ENCODE measurements around the gene PCCB. TPM values are rescaled to one million over a fixed set of nuclear protein-coding genes. Genes with fewer than 3 reads are reported as not detected.

Gene PCCB
- total RNA-seq, 2 donors from 2014 or later, result 54.9 to 65.1 TPM

DNA sequence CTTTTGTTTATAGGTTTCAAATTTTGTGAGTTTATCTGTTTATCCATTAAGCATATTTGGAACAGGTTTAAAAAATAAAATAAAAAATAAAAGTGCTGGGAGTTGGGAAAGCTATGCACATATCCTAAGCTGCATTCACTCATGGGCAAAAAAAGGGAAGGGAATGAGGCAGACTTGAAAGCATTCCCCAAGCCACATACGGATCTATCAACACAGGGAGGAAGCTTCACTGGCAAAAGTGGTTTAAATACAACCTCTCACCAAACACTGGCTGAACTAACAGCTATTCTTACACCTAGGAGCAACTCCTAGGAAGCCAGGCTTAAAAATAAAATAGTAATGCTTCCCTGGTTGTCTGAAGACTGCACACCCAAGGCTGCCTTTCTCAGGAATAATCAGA, 101.2 kb downstream of the PCCB start:
- peaks cover 21% of the 10 kb centered on the region for H3K36me3 Mint-ChIP-seq (ENCODE audit: low read depth)
- no peak overlapping the region for H3K27ac Mint-ChIP-seq
- WGBS, 2 experiments (ENCODE audit: insufficient coverage in 1 of 2, insufficient read length in 1 of 2), result 100% methylated on average over 1 of the region's 1 CpG; no CpG with 5 or more reads in 1 of the 2 experiments
- no peak for DNase-seq
- H3K4me1 Mint-ChIP-seq, result peaks cover 16% of the 10 kb centered on the region
- H3K27ac ChIP-seq (ENCODE audit: low read depth, low read length), result no peak overlapping the region
- H3K27me3 Mint-ChIP-seq (ENCODE audit: insufficient read depth), result no peaks in the 10 kb centered on the region
- H3K4me3 ChIP-seq (ENCODE audit: low read length), result no peak overlapping the region
- H3K27me3 ChIP-seq (ENCODE audit: control insufficient read depth, insufficient read depth, low read length, poor library complexity, severe bottlenecking), result no peaks in the 10 kb centered on the region
- H3K9me3 ChIP-seq (ENCODE audit: control insufficient read depth, low read length), result peaks cover 7% of the 10 kb centered on the region
- H3K36me3 ChIP-seq (ENCODE audit: control insufficient read depth, insufficient read depth, low read length), result peaks cover 30% of the 10 kb centered on the region
- no peak overlapping the region for H3K9ac ChIP-seq (ENCODE audit: extremely low read depth, low read length, poor library complexity, severe bottlenecking)
- no peak overlapping the region for H3K4me3 Mint-ChIP-seq
- H3K4me1 ChIP-seq (ENCODE audit: control insufficient read depth, insufficient read depth, low read length), result no peaks in the 10 kb centered on the region
- peaks cover 9% of the 10 kb centered on the region for H3K9me3 Mint-ChIP-seq
- TF ChIP-seq, protein P1, sequence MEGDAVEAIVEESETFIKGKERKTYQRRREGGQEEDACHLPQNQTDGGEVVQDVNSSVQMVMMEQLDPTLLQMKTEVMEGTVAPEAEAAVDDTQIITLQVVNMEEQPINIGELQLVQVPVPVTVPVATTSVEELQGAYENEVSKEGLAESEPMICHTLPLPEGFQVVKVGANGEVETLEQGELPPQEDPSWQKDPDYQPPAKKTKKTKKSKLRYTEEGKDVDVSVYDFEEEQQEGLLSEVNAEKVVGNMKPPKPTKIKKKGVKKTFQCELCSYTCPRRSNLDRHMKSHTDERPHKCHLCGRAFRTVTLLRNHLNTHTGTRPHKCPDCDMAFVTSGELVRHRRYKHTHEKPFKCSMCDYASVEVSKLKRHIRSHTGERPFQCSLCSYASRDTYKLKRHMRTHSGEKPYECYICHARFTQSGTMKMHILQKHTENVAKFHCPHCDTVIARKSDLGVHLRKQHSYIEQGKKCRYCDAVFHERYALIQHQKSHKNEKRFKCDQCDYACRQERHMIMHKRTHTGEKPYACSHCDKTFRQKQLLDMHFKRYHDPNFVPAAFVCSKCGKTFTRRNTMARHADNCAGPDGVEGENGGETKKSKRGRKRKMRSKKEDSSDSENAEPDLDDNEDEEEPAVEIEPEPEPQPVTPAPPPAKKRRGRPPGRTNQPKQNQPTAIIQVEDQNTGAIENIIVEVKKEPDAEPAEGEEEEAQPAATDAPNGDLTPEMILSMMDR (conservative IDR thresholded peaks at IDR 0.05), result no peak

DNA sequence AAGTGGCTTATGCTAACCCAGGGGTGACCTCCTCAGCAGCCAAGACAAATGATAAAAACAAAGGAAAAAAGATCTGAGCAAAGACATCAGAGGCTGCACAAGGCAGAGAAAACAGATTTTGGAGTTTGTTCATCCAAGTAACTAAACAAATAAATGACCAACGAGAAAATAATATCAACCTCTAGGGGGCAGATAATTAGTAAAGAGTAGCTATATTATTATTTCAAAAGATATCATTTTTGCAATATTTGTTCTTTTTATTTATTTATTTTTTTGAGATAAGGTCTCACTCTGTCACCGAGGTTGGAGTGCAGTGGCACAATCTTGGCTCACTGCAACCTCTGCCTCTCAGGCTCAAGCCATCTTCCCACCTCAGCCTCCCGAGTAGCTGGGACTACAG, 101.8 kb downstream of the PCCB start:
- no peaks in the 10 kb centered on the region for H3K27me3 ChIP-seq (ENCODE audit: control insufficient read depth, insufficient read depth, low read length, poor library complexity, severe bottlenecking)
- H3K4me3 Mint-ChIP-seq, result no peak overlapping the region
- DNase-seq, result no peak
- H3K27me3 Mint-ChIP-seq (ENCODE audit: insufficient read depth), result no peaks in the 10 kb centered on the region
- no peak overlapping the region for H3K27ac Mint-ChIP-seq
- H3K4me1 Mint-ChIP-seq, result peaks cover 16% of the 10 kb centered on the region
- H3K27ac ChIP-seq (ENCODE audit: low read depth, low read length), result no peak overlapping the region
- peaks cover 22% of the 10 kb centered on the region for H3K36me3 Mint-ChIP-seq (ENCODE audit: low read depth)
- 80 to 95% methylated on average over 1 to 2 of the region's 3 CpGs for WGBS, 2 experiments (ENCODE audit: insufficient coverage in 1 of 2, insufficient read length in 1 of 2)
- no peak overlapping the region for H3K9ac ChIP-seq (ENCODE audit: extremely low read depth, low read length, poor library complexity, severe bottlenecking)
- TF ChIP-seq, protein P1 (conservative IDR thresholded peaks at IDR 0.05), result peak; percentile 63
- no peak overlapping the region for H3K4me3 ChIP-seq (ENCODE audit: low read length)
- no peaks in the 10 kb centered on the region for H3K4me1 ChIP-seq (ENCODE audit: control insufficient read depth, insufficient read depth, low read length)
- H3K9me3 Mint-ChIP-seq, result peaks cover 9% of the 10 kb centered on the region
- peaks cover 30% of the 10 kb centered on the region for H3K36me3 ChIP-seq (ENCODE audit: control insufficient read depth, insufficient read depth, low read length)
- peaks cover 7% of the 10 kb centered on the region for H3K9me3 ChIP-seq (ENCODE audit: control insufficient read depth, low read length)

DNA sequence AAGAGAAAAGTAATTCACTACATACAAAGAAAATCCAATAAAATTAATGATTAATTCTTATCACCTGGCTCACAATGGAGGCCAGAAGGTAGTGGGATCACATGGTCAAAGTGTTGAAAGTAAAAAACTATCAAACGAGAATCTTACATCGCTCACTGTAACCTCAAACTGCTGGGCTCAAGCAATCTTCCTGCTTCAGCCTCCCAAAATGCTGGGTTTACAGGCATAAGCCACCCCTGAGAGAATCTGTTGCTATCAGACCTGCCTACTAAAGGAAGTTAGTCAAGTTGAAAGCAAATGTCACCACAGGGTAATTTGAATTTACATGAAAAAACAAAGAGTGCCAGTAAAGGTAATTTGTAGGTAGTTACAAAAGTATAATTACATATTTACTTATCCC, 103.3 kb downstream of the PCCB start:
- Mint-ChIP-seq H3K27ac (no peak overlapping the region), H3K4me1 (peaks cover 16% of the 10 kb centered on the region), H3K9me3 (peaks cover 9% of the 10 kb centered on the region), H3K27me3 (ENCODE audit: insufficient read depth) (no peaks in the 10 kb centered on the region), H3K4me3 (no peak overlapping the region), H3K36me3 (ENCODE audit: low read depth) (peaks cover 24% of the 10 kb centered on the region)
- Histone ChIP-seq H3K9ac (ENCODE audit: extremely low read depth, low read length, poor library complexity, severe bottlenecking) (no peak overlapping the region), H3K27me3 (ENCODE audit: control insufficient read depth, insufficient read depth, low read length, poor library complexity, severe bottlenecking) (no peaks in the 10 kb centered on the region), H3K36me3 (ENCODE audit: control insufficient read depth, insufficient read depth, low read length) (peaks cover 23% of the 10 kb centered on the region), H3K4me3 (ENCODE audit: low read length) (no peak overlapping the region), H3K27ac (ENCODE audit: low read depth, low read length) (no peak overlapping the region), H3K9me3 (ENCODE audit: control insufficient read depth, low read length) (peaks cover 7% of the 10 kb centered on the region), H3K4me1 (ENCODE audit: control insufficient read depth, insufficient read depth, low read length) (no peaks in the 10 kb centered on the region)
- 80 to 87% methylated on average over 1 to 2 of the region's 2 CpGs for whole genome bisulfite sequencing, 2 experiments (ENCODE audit: insufficient coverage in 1 of 2, insufficient read length in 1 of 2)
- DNase-seq, result no peak
- TF ChIP-seq, protein P1 (conservative IDR thresholded peaks at IDR 0.05), result no peak

Measured in endodermal cell (in vitro differentiated cells).